Common myeloid progenitor, CD34-positive (primary cell): Measurements from ENCODE around the gene ZNF213.
A peak's percentile ranks its signal among the peaks of the same experiment; 100 is the strongest.

Experiments used
- CTCF ChIA-PET: fragments of 350-600 bp; sonication (Branson Sonifier 250); formaldehyde crosslinking; loops from one replicate; lab custom pipeline; 2021; ENCODE audit warnings: antibody characterized with exemption; lab: Charles Lee
- POLR2A ChIA-PET: fragments of 350-600 bp; sonication (Branson Sonifier 250); formaldehyde crosslinking; loops from one replicate; lab custom pipeline; 2021; ENCODE audit warnings: antibody characterized with exemption; lab: Charles Lee
- DNase-seq, 3 donors: peaks; one replicate each; pipeline versions ENCODE4 v3.0.0 to v3.0.0-alpha.2; 2013
- H3K27ac ChIP-seq, 2 experiments: 1 replicate in 1 of 2; 2 replicates in 1 of 2; pipeline ENCODE4 v1.7.0; 2013; ENCODE audit warnings: inconsistent platforms in 2 of 2, low read length in 2 of 2, mild to moderate bottlenecking in 2 of 2, low read depth in 1 of 2, moderate library complexity in 1 of 2; ENCODE audit not compliant: severe bottlenecking in 2 of 2, insufficient read depth in 1 of 2, poor library complexity in 1 of 2
- H3K27me3 ChIP-seq, 5 experiments: replicated peaks in 2 of 5; 1 replicate in 3 of 5; 2 replicates in 2 of 5; pipeline versions ENCODE4 v1.6.1 to v1.7.0; 2013; ENCODE audit warnings: low read length in 4 of 5, mild to moderate bottlenecking in 2 of 5, moderate library complexity in 2 of 5, inconsistent platforms in 1 of 5; ENCODE audit not compliant: insufficient read depth in 5 of 5, control insufficient read depth in 4 of 5
- H3K36me3 ChIP-seq, 4 experiments: 1 replicate in 2 of 4; 2 replicates in 2 of 4; pipeline versions ENCODE4 v1.6.1 to v1.7.0; 2013; ENCODE audit warnings: low read length in 3 of 4, control low read depth in 1 of 4, mild to moderate bottlenecking in 1 of 4; ENCODE audit not compliant: control insufficient read depth in 4 of 4, insufficient read depth in 4 of 4
- H3K4me1 ChIP-seq, 4 experiments: 1 replicate in 3 of 4; 2 replicates in 1 of 4; pipeline versions ENCODE4 v1.6.1 to v1.7.1; 2013; ENCODE audit warnings: low read length in 3 of 4, mild to moderate bottlenecking in 3 of 4, control low read depth in 1 of 4, inconsistent platforms in 1 of 4, moderate library complexity in 1 of 4; ENCODE audit not compliant: control insufficient read depth in 4 of 4, insufficient read depth in 4 of 4; ENCODE audit errors: control extremely low read depth in 1 of 4
- H3K4me3 ChIP-seq, 7 experiments: 1 replicate in 4 of 7; 2 replicates in 3 of 7; pipeline versions ENCODE4 v1.5.1 to v1.7.0; 2013; ENCODE audit warnings: mild to moderate bottlenecking in 7 of 7, low read length in 6 of 7, moderate library complexity in 6 of 7, inconsistent platforms in 2 of 7, low read depth in 2 of 7, control low read depth in 1 of 7; ENCODE audit not compliant: insufficient read depth in 4 of 7, control insufficient read depth in 1 of 7; ENCODE audit errors: extremely low read depth in 1 of 7
- H3K9me3 ChIP-seq, 5 experiments: 1 replicate in 4 of 5; 2 replicates in 1 of 5; pipeline versions ENCODE4 v1.6.1 to v1.7.1; 2013; ENCODE audit warnings: low read length in 4 of 5, mild to moderate bottlenecking in 2 of 5, inconsistent platforms in 1 of 5, low read depth in 1 of 5, moderate library complexity in 1 of 5; ENCODE audit not compliant: control insufficient read depth in 4 of 5, insufficient read depth in 2 of 5; ENCODE audit errors: control extremely low read depth in 1 of 5
- WGBS: methylation state at CpG from one replicate; pipeline ENCODE4 v1.1.5; 2013; ENCODE audit not compliant: insufficient coverage; 5-methylcytosine and 5-hydroxymethylcytosine counted together

Gene ZNF213

GRCh38 chr16:3096362-3096761 is 38.5 kb upstream of the ZNF213 start:
- DNase-seq: no peak
- Histone ChIP-seq H3K27me3 (no peaks in the 10 kb centered on the region), H3K4me3 (no peak overlapping the region), H3K27ac (no peak overlapping the region), H3K36me3 (no peaks in the 10 kb centered on the region), H3K4me1 (peaks cover 10 to 32% (median 27%) of the 10 kb centered on the region in 4 experiments), H3K9me3 (no peaks in the 10 kb centered on the region)
- ChIA-PET POLR2A (no interaction called here), CTCF (interaction anchor here (0.6 to 8.2 kb wide), 15 partner anchors 11 to 75 kb away, joined by 3 to 103 read pairs (median 4); no protein-coding TSS in a partner anchor)
- WGBS: 97% methylated on average over 5 of the region's 6 CpGs

GRCh38 chr16:3097266-3097665 is 37.6 kb upstream of the ZNF213 start:
- 69% methylated on average over 6 of the region's 8 CpGs for WGBS

GRCh38 chr16:3098459-3099394 is 36.1 kb upstream of the ZNF213 start, which contains the start of gene ZSCAN10:
Gene ZSCAN10, minus strand, starts transcription at chr16:3099294. Its CDS starts 6,357 bp downstream, at chr16:3092937.
- CTCF ChIA-PET: interaction anchor here (1.2 to 8.2 kb wide), 8 partner anchors 8 to 68 kb away, joined by 3 to 103 read pairs (median 8); no protein-coding TSS in a partner anchor

More at GRCh38 chr16:3097266-3097665, 37.6 kb upstream of the ZNF213 start:
- no peaks in the 10 kb centered on the region for H3K36me3 ChIP-seq
- H3K9me3 ChIP-seq: no peaks in the 10 kb centered on the region
- no peak for DNase-seq
- H3K4me3 ChIP-seq: no peak overlapping the region
- no peaks in the 10 kb centered on the region for H3K27me3 ChIP-seq
- no peak overlapping the region for H3K27ac ChIP-seq
- ChIA-PET CTCF (interaction anchor here (0.6 to 8.2 kb wide), 7 partner anchors 10 to 498 kb away, joined by 3 to 103 read pairs (median 9); no protein-coding TSS in a partner anchor), POLR2A (no interaction called here)
- H3K4me1 ChIP-seq: peaks cover 10 to 33% (median 32%) of the 10 kb centered on the region in 4 experiments

DNA sequence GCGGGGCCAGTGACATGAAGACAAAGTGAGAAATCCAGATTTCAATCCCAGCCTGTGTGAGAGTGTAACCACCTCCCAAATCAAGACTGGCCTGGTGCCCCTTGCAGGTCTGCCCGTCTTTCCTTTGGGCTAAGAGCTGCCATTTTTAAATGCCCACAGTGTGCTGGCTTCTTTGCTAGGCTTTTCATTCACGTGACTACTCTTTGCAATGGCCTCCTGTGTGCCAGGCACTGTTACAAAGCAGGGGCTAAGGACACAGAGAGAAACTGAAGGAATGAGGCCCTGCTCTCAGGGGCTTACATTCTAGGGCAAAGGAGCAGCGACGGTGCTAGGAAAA is 35.5 kb upstream of the ZNF213 start:
- 96% methylated on average over 5 of the region's 5 CpGs for WGBS
- CTCF ChIA-PET: interaction anchor here (1.3 to 8.2 kb wide), 5 partner anchors 9 to 38 kb away, joined by 3 to 103 read pairs (median 9); no protein-coding TSS in a partner anchor
- Histone ChIP-seq H3K4me3 (peak overlapping the region in 1 of 7 experiments; percentile 59), H3K9me3 (no peaks in the 10 kb centered on the region), H3K27ac (no peak overlapping the region), H3K36me3 (no peaks in the 10 kb centered on the region), H3K27me3 (no peaks in the 10 kb centered on the region), H3K4me1 (peaks cover 10 to 41% (median 35%) of the 10 kb centered on the region in 4 experiments)
- POLR2A ChIA-PET: no interaction called here
- no peak for DNase-seq

More at GRCh38 chr16:3098459-3099394, 36.1 kb upstream of the ZNF213 start, which contains the start of gene ZSCAN10:
- no peak for DNase-seq
- WGBS: 80% methylated on average over 15 of the region's 21 CpGs
- Histone ChIP-seq H3K4me1 (peaks cover 10 to 41% (median 35%) of the 10 kb centered on the region in 4 experiments), H3K9me3 (no peaks in the 10 kb centered on the region), H3K36me3 (no peaks in the 10 kb centered on the region), H3K27ac (no peak within 1 kb of the TSS), H3K4me3 (peak within 1 kb of the TSS in 6 of 7 experiments; percentile 9 to 59 (median 41)), H3K27me3 (no peaks in the 10 kb centered on the region)
- POLR2A ChIA-PET: interaction anchor here (0.5 kb wide), 1 partner anchor 59 kb away, joined by 5 read pairs; no protein-coding TSS in a partner anchor

DNA sequence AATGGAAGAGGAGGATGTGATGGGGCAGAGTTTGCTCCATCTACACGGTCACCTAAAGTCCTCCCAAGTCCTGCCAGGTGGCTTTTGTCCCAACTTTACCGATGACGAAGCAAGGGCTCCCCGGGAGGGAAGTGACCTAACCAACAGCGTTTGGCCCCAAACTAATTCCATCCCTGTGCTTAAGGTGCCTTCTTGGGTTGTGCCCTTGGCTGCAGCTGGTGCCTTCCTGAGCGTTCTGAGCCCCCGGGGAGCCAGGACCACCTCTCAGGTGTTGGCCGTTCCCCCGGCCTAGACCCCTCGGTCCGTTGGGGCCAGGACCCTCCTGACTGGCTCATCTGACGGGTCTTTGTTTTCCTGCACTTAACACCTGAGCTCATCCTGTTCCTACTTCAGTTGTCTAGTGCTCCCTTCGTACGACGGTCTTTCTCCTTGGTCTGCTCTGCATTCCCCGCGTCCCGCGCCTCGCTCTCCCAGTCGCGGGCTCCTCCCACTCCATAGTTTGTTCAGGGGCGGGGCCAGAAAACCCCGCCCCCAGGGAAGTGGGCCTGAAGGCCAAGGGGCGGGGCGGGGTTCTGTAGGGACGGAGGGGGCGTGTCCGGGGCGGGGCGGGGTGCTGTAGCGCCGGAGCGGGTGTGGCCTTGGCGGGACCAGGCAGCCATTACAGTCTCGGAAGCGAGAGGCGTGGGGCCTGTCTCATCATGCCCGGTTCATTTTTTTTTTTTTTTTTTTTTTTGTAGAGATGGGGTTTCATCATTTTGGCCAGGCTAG is 34.9 kb upstream of the ZNF213 start:
- CTCF ChIA-PET: interaction anchor here (1.0 to 8.2 kb wide), 10 partner anchors 9 to 39 kb away, joined by 3 to 103 read pairs (median 5); no protein-coding TSS in a partner anchor
- POLR2A ChIA-PET: no interaction called here
- Histone ChIP-seq H3K36me3 (no peaks in the 10 kb centered on the region), H3K27ac (no peak overlapping the region), H3K27me3 (no peaks in the 10 kb centered on the region), H3K4me1 (peaks cover 10 to 41% (median 35%) of the 10 kb centered on the region in 4 experiments), H3K9me3 (no peaks in the 10 kb centered on the region), H3K4me3 (peak overlapping the region in 6 of 7 experiments; percentile 9 to 59 (median 41))
- DNase-seq: peak; percentile 90 to 93 (median 92)
- WGBS: 9% methylated on average over 29 of the region's 39 CpGs

- 60% methylated on average over 18 of the region's 29 CpGs for WGBS
- Histone ChIP-seq H3K27me3 (no peaks in the 10 kb centered on the region), H3K4me3 (peak overlapping the region in 4 of 7 experiments; percentile 2 to 65 (median 45)), H3K4me1 (peaks cover 14 to 40% (median 35%) of the 10 kb centered on the region in 4 experiments), H3K36me3 (no peaks in the 10 kb centered on the region), H3K9me3 (no peaks in the 10 kb centered on the region), H3K27ac (no peak overlapping the region)
- DNase-seq: peak; percentile 74 to 92 (median 92)
- ChIA-PET POLR2A (no interaction called here), CTCF (interaction anchor here (0.7 to 8.2 kb wide), 13 partner anchors 9 to 425 kb away, joined by 3 to 103 read pairs (median 5); no protein-coding TSS in a partner anchor)
Observed at GRCh38 chr16:3101018-3101840, 33.6 kb upstream of the ZNF213 start.
